NOMO-1 treated with dmso at 0.1 percent for 144 hours (cell line): ENCODE results near the gene POLD3.

ENCODE experiments used
- DNase-seq: peaks from one replicate; lab custom pipeline; 2025; ENCODE audit not compliant: unreplicated experiment; lab: John Stamatoyannopoulos, UW

The POLD3 gene

DNA sequence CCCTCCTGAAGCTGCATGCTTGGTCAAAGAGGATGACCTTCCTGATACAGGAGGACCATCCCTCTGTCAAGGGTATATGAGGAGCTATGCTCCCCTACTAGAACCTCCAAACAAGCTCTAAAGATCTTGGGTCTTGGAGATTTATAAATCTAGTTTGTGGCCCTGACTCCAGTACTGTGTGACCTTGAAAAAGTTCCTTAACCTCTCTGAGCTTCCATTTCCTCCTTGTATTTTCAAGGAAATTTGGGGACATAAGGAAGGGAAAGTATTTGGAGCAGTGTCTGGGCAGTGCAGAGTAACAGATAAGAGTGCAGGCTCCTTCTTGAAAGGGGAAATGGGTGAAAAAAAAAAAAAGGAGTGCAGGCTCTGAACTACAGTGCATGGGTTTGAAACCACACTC, 93.0 kb downstream of the POLD3 start:
- no peak for DNase-seq

GRCh38 chr11:74685905-74686304, 93.5 kb downstream of the POLD3 start:
- no peak for DNase-seq

GRCh38 chr11:74686792-74687191, 94.4 kb downstream of the POLD3 start:
- DNase-seq, result no peak

DNA sequence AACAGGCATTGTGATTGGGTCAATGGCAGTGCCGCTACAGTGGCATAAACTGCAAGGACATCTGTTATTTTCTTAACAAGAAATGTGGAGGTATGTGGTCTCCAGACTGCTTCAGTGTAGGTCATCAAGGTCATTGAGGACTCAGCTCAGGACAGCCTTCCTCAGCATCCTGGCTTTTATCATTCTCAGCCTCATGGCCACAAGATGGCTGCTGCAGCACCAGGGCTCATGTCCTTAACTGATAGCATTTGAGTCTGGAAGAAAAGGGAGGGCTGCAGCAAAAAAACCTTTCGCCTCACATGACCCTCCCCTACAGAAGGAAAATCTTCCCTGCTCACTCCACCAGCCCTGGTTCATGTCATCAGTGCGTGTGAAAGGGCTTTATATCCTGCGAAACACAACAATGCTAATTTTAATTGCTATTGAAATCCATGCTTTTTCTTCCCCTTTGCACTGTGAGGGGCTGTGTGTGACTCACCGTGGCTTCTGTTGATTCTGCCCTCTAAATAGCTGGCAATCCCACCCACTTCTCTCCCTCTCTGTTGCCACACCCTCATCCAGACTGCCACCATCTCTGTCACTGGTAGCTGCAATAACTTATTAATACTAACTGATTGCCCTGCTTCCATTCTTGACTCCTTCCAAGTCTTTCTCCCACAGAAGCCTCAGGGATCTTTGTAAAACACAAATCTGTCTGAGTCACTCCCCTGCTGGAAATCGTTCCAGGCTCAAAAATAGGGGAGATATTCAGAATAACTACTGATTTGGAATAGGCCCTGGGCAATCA, 95.0 kb downstream of the POLD3 start:
- DNase-seq, result no peak

GRCh38 chr11:74689666-74690065, 97.3 kb downstream of the POLD3 start:
- no peak for DNase-seq

GRCh38 chr11:74691755-74692154, 99.4 kb downstream of the POLD3 start:
- DNase-seq, result no peak
